HFF-Myc (cell line): ENCODE results near the gene PRM3.

Experiments used
- DNase-seq: peaks from one replicate; pipeline ENCODE4 v3.0.0-alpha.2; 2011; ENCODE audit warnings: low read depth; ENCODE audit errors: extremely low read depth
- H3K4me3 ChIP-seq: replicated peaks from 2 replicates; pipeline ENCODE4 v1.5.1; 2011; ENCODE audit warnings: low read depth, mild to moderate bottlenecking, control low read depth, low read length
- TF ChIP-seq, protein P1 (sequence below): IDR thresholded peaks from 2 replicates; pipeline ENCODE4 v1.5.1; 2012; ENCODE audit warnings: mild to moderate bottlenecking, low read depth, low read length, control low read depth; ENCODE audit errors: missing control alignments

The PRM3 gene

DNA sequence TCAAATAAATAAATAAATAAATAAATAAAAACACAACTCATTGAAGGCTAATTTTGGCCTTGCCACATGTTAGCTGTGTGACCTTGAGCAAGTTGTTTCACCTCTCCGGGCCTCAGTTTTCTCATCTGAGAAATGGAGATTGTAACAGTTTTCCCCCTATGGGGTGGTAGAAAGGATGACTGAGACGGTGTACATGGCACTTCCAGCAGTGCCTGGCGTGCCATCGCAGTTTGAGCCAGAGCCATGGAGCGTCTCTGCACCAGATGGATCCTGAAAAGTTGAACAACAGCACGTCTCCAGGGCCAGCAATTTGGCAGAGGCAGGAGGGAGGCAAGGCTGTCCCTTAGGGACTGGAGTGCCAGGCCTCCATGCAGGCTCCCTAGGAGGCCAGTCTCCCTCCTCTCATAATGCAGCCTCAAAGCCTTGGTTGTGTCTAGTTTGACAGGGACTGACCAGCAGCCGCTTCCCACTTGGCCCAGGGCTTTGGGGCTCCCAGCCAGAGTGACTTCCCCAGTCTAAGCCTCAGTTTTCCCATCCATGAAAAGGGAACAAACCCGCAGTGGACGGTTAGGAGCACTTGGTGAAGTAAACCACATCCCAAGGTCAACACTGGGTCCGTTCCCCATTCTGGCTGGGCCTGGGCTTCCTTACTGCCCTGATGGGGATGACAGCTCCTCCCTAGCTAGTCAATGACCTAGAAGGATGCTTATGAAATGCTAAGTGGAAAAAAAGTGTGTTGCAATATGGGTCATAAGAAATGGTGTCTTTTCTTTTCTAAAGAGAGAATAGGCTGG is 36.8 kb downstream of the PRM3 start:
- TF ChIP-seq, protein P1, sequence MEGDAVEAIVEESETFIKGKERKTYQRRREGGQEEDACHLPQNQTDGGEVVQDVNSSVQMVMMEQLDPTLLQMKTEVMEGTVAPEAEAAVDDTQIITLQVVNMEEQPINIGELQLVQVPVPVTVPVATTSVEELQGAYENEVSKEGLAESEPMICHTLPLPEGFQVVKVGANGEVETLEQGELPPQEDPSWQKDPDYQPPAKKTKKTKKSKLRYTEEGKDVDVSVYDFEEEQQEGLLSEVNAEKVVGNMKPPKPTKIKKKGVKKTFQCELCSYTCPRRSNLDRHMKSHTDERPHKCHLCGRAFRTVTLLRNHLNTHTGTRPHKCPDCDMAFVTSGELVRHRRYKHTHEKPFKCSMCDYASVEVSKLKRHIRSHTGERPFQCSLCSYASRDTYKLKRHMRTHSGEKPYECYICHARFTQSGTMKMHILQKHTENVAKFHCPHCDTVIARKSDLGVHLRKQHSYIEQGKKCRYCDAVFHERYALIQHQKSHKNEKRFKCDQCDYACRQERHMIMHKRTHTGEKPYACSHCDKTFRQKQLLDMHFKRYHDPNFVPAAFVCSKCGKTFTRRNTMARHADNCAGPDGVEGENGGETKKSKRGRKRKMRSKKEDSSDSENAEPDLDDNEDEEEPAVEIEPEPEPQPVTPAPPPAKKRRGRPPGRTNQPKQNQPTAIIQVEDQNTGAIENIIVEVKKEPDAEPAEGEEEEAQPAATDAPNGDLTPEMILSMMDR = no peak
- no peak overlapping the region for H3K4me3 ChIP-seq

DNA sequence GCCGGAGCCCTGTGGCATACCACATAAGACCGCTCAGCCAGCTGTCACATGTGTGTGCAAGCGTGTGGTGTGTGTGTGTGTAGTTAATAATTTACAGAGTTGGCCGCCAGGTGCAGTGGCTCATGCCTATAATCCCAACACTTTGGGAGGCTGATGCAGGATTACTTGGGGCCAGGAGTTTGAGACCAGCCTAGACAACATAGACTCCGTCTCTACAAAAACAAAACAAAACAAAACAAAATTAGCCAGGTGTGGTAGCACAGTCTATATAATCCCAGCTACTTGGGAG is 37.8 kb downstream of the PRM3 start:
- DNase-seq = no peak
- TF ChIP-seq, protein P1 = no peak
- no peak overlapping the region for H3K4me3 ChIP-seq

More for the DNA sequence above, 36.8 kb downstream of the PRM3 start:
- DNase-seq = no peak

DNA sequence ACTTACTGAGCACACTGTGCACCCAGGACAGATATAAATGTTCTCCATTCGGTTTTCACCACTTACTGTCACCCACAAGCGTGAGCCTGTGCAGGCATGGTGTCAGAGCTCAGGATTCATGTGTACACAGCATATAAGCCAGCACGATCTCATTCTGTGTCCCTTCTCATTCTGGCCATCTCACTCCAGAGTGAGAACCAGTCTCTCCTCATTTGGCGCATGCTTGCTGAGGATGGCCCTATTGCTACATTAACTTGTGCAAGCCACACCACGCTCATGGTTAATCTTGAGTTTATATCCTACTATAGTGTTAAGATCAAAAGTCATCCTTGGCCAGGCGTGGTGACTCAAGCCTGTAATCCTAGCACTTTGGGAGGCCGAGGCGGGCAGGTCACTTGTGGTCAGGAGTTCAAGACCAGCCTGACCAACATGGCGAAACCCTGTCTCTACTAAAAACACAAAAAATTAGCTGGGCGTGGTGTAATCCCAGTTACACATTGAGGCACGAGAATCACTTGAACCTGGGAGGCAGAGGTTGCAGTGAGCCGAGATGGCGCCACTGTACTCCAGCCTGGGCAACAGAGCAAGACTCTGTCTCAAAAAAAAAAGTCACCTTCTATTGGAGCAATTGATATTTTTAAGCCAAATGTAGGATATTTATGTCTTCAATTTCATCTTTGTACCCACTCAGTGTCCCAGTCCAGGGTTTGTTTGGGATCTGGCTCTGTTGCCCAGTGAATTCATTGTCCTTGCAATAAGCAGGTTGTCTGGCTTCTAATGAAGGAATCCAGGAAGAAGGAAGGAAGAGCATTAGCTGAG is 38.3 kb downstream of the PRM3 start:
- no peak for DNase-seq
- TF ChIP-seq, protein P1 = no peak
- no peak overlapping the region for H3K4me3 ChIP-seq

DNA sequence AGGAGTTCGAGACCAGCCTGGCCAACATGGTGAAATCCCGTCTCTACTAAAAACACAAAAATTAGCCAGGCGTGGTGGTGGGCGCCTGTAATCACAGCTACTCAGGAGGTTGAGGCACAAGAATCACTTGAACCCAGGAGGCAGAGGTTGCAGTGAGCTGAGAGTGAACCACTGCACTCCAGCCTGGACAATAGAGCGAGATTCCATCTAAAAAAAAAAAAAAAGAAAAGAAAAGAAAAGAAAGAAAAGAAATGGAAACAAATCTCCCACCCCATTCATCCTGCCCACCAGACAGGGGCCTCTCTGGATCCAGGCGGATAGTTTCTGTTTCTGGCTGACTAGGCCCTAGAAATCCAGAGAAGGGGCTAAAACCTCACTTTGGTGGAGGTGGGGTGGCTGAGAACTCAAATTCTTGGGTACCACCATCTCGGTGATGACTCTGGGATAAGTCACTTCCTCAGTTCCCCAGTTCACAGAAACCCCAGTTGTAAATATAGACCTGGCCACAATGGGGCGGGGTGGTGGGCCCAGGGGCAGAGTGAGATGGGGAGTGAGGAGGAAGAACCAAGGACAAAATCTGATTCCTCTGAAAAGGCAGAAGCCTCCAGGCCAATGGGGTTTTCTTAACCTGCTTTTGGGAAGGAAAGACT is 39.6 kb downstream of the PRM3 start:
- DNase-seq = no peak
- TF ChIP-seq, protein P1 = no peak

DNA sequence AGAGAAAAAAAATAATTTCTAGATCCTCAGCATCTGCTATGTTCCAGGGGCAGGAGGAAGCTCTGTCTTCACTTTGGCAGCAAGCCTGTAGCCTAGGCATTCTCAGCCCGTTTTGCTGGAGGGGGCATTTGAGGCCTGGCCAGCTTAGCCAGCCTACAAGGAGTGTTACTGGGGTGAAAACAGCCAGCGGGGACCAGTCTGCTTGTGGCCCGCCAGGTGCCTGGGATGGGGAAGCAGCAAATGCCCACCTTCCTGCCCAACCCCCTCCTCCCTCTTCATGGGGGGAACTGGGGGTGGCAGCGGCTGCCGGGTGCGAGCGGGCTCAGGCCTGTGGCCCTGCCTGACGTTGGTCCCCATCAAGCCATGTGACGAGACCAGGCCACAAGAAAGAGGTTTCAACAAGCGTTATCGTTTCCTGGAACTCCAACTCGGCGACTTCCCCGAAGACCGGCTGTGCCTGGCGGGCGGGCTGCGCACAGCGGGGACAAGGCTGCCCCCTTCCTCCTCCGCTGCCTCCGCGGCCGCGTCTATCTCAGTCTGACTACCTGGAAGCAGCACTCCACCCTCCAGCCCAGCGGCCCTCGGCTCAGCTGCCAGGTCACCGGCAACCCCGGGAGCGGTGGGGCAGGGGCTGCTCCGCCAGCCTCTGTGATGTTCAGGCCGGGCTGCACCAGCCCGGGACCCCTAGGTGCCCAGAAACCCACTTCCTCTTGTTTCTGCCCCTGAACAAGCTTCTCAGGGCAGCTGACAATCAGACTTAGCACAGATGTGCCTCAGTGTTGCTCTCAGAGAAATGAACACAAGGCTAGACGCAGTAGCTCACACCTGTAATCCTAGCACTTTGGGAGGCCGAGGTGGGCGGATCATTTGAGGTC is 40.3 kb downstream of the PRM3 start:
- no peak overlapping the region for H3K4me3 ChIP-seq
- no peak for DNase-seq
- TF ChIP-seq, protein P1 = no peak

More for the DNA sequence above, 39.6 kb downstream of the PRM3 start:
- H3K4me3 ChIP-seq = no peak overlapping the region

DNA sequence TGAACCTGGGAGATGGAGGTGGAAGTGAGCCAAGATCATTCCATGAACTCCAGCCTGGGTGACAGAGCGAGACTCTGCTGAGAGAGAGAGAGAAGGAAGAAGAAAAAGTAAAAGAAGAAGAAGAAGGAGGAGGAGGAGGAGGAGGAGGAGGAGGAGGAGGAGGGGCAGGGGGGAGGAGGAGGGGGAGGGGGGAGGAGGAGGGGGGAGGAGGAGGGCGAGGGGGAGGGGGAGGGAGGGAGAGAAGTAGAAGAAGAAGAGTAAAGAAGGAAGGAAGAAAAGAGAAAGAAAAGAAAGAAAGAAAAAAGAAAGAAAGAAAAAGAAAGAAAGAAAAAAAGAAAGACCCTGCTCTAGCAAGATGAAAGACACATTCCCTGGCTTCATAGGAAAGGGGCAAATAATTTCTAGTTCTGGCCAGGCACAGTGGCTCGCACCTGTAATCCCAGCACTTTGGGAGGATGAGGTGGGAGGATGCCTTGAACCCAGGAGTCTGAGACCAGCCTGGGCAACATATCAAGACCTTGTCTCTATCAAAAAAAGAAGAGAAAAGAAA is 41.1 kb downstream of the PRM3 start:
- TF ChIP-seq, protein P1 = no peak
- DNase-seq = no peak
- no peak overlapping the region for H3K4me3 ChIP-seq
